ENCODE results near the gene FJX1.

GRCh38 chr11:35608502-35608901, 9.8 kb upstream of the FJX1 start:
- TF ChIP-seq CTCF (IDR thresholded peaks at IDR 0.05 in 2 of 3, conservative IDR thresholded peaks at IDR 0.05 in 1 of 3; ENCODE audit: borderline replicate concordance in 1 of 3, insufficient read depth in 1 of 3, low read depth in 2 of 3, low read length in 2 of 3), result no peak
- TF ChIP-seq CBX3 (IDR thresholded peaks at IDR 0.05; ENCODE audit: low read depth), result no peak
- TF ChIP-seq EGR1 (IDR thresholded peaks at IDR 0.05; ENCODE audit: low read depth), result no peak
- no peak for TF ChIP-seq ZNF274 (IDR thresholded peaks at IDR 0.05; ENCODE audit: low read depth, low read length)
- TF ChIP-seq POLR2A (IDR thresholded peaks at IDR 0.05; ENCODE audit: borderline replicate concordance, extremely low read depth, insufficient read depth, insufficient read length), result no peak
- TF ChIP-seq CEBPB (IDR thresholded peaks at IDR 0.05; ENCODE audit: low read depth), result no peak
- TF ChIP-seq POLR2AphosphoS5 (IDR thresholded peaks at IDR 0.05; ENCODE audit: low read depth, low read length), result no peak
- no peak for TF ChIP-seq EZH2phosphoT487 (IDR thresholded peaks at IDR 0.05; ENCODE audit: borderline replicate concordance)
